ENCODE measurements around the gene YES1.
"Not testable (repeated sequence)": the region's sequence is repeated elsewhere in the genome, so short reads cannot be mapped to it uniquely, and the experiment has no call there.

YES1 gene

DNA sequence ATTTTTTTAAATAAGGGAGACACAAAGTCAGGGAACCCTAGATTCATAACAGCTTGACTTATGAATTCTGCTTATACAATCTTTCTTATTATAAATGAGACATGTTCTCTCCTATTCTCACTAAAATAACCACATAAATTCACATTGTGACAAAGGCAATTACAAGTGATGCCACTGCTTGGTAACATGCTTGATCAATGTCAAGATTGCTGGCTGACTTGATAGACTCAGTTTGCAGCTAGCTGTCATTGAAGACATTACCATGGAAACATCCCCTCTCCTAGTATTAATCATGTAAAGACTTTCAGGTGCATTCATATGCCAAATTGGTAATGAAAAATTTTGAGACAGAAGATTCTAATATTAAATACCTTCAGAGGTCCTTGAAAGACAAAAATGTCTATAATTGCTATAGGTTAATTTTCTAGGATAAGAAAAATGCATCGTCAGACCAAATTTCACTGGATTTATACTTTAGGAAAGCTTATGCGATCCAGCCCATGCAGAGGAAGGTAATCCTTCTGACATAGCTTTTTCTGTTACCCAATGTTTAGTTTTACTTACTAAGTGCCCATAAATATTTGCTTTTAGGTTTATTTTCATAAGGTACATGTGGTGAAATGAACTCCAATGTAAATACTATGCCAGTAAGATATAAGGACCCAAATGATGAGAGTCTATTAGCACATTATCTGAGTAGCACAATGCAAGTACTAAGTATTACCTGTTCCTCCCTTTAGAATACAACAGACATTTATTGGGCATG lies 67.0 kb downstream of the YES1 start:
- H3K4me3 ChIP-seq (ENCODE audit: low read depth, low read length) = no peak overlapping the region
- DNase-seq (ENCODE audit: low read depth) = no peak

DNA sequence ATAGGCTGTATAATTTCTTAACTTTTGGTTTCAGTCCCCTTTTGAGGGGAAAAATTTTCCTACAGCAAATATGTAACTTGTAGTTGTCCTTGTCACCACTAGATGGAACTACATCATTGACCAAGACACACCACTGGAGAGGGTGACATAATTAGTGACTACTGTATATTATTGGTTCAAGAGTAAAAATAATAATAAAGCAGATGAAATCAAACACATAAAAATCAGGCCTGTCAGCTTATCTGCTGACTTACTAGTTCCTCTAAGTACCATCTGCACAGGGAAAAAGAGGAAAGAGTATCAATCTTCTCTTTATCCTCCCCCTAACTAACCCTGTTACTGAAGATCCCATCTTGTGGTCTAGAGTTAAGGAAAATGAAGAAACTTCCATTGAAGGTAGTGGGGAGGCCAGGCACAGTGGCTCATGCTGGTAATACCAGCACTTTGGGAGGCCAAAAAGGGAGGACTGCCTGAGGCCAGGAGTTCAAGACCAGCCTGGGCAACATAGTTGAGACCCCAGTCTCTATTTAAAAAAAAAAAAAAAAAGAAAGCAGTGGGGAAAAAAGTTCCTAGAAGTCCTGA lies 70.0 kb downstream of the YES1 start:
- no peak for DNase-seq (ENCODE audit: low read depth)
- H3K4me3 ChIP-seq (ENCODE audit: low read depth, low read length) = no peak overlapping the region

DNA sequence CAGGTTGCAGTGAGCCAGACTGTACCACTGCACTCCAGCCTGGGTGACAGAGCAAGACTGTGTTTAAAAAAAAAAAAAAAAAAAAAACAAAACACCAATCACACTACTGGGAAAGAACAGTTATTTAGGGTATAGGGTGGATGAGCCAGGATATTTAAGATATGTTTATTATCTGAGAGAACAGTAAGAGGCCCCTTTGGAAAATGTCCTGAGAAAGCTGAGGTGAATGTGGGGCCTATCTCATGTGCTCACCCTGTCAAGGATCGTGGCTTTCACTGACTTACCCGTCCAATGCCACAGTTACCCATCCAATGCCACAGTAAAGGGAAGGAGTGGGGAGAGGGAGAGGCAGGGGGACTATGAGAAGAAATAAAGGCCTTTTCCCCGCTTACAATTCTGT lies 79.7 kb downstream of the YES1 start:
- H3K4me3 ChIP-seq (ENCODE audit: low read depth, low read length) = no peak overlapping the region
- no peak for DNase-seq (ENCODE audit: low read depth)

DNA sequence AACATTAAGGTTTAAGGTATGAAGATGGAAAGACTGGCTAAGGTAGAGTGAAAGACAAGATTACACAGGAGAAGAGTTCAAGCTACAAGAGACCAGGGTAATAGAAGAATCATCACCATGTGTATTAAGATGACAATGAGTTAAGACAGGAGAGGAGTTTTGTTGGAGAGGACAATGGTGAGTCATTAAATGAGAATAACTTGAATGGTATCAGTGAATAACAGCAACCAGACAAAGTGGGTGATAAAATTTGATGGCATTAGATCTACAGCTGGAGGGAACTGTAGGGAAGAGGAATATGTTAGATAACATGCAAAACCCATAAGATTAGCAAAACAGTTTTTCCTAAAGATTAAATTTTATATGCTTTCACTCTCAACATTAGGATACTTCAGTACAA lies 80.9 kb downstream of the YES1 start:
- H3K4me3 ChIP-seq (ENCODE audit: low read depth, low read length) = no peak overlapping the region
- DNase-seq (ENCODE audit: low read depth) = no peak

DNA sequence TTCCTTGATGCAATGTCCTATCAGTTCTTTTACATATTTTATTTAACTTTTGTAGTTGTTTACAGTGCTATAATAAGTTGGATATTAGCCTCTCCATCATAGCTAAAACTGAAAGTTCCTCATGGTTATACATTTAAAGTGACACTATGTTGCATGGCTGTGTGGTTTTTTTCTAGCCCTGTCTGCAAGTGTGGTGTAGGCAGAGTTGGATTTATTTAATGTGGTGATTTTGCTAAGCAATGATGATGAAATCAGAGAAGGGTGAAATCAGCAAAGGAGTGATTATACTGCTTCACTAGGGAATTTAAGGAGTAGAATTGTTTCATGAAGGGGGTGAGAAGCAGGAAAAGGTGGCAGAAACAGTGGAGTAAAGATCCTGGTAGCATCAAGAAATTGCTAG lies 81.3 kb downstream of the YES1 start:
- H3K4me3 ChIP-seq (ENCODE audit: low read depth, low read length) = no peak overlapping the region
- no peak for DNase-seq (ENCODE audit: low read depth)

DNA sequence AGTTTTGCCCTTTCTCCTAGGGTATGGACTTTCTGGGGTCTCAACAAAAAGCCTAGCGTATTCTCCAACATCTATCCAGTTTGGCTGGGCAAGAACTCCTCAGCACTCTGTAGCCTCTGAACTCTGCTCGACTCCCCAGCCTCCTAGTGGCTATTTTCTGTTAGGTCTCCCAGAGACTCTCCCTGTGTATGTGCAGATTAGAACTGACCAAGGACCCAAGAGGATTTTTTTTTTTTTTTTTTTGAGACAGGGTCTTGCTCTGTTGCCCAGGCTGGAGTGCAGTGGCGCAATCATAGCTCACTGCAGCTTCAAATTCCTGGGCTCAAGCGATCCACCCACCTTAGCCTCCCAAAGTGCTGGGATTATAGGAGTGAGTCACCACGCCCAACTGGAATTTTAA lies 81.9 kb downstream of the YES1 start:
- not testable (repeated sequence) for DNase-seq (ENCODE audit: low read depth); H3K4me3 ChIP-seq (ENCODE audit: low read depth, low read length)

DNA sequence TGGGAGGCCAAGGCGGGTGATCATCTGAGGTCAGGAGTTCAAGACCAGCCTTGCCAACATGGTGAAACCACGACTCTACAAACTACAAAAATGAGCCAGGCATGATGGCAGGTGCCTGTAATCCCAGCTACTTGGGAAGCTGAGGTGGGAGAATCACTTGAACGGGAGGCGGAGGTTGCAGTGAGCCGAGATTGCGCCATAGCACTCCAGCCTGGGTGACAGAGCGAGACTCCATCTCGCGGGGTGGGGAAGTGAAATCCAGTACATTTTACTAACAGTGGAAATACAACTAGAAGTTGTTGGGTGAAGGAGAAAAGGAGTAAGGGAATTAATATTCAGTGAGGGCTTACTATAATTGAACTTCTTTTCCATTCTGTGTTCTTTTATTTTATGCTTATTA lies 86.4 kb downstream of the YES1 start:
- no peak for DNase-seq (ENCODE audit: low read depth)
- no peak overlapping the region for H3K4me3 ChIP-seq (ENCODE audit: low read depth, low read length)

DNA sequence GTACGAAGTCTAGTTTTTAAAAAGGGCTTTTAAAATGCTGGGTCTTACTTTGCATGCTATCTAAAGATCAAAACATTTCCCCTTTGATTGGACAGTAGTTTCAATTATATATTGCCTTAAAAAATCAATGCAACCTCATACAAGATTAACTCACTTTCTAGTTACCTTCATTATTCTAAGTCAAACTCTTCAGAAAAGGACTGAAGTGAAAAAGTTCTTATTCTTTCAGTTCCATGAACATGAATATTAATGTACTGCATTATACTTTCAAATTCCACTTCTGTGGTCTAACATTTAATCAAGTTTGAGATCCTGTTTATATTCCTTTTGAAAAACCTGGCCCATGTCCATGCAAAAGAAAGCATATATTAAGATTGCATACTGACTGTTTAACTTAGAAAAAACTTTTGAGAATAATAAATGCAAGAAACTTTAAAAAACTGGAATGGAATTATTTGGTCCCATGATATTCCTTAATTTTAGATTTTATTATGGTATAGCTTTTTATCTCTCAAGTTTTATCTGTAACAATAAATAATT lies 88.4 kb downstream of the YES1 start:
- no peak overlapping the region for H3K4me3 ChIP-seq (ENCODE audit: low read depth, low read length)
- DNase-seq (ENCODE audit: low read depth) = no peak

DNA sequence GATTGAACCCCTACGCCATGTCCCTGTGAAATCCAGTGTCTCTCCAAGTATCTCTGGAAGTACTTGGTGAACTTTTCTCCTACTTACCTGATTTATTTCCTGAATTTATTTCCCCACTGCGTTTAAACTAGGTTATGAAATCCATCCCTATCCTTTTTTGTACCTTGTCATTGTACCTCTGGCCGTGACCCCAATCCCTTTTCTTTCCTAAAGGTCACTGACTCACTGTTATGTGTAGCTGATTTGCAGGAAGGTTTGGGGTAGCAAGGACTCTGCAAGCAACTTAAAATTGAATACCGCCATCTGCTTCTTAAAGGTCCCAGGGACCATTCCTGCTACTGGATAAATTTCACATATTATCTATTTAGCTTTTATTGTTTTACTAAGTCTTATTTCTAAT lies 95.0 kb downstream of the YES1 start:
- DNase-seq (ENCODE audit: low read depth) = no peak
- no peak overlapping the region for H3K4me3 ChIP-seq (ENCODE audit: low read depth, low read length)

DNA sequence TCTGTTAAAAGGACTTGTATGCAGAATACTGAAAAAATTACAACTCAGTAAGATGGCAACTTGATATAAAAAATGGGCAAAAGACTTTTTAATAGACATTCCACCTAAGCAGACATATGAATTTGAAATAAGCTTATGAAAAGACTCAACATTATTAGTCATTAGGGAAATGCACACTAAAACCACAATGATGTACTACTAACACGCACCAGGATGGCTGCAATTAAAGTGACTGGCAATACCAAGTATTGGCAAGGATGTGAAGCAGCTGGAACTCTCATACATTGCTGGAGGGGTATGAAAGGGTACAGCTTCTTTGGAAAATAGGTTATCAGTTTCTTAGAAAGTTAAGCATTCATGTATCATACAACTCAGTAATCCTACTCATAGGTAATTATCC lies 96.4 kb downstream of the YES1 start:
- DNase-seq (ENCODE audit: low read depth) = peak; percentile 40
- H3K4me3 ChIP-seq (ENCODE audit: low read depth, low read length) = no peak overlapping the region

DNA sequence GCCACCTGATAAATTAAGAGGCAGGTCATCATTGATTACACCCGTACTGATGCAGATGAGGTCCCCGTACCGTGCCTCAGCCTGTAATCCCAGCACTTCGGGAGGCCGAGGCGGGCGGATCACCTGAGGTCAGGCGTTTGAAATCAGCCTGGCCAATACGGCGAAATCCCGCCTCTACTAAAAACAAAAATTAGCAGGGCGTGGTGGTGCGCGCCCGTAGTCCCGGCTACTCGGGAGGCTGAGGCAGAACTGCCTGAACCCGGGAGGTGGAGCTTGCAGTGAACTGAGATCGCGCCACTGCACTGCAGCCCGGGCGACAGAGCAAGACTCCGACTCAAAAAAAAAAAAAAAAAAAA lies 98.9 kb downstream of the YES1 start:
- H3K4me3 ChIP-seq (ENCODE audit: low read depth, low read length) = no peak overlapping the region
- no peak for DNase-seq (ENCODE audit: low read depth)

DNA sequence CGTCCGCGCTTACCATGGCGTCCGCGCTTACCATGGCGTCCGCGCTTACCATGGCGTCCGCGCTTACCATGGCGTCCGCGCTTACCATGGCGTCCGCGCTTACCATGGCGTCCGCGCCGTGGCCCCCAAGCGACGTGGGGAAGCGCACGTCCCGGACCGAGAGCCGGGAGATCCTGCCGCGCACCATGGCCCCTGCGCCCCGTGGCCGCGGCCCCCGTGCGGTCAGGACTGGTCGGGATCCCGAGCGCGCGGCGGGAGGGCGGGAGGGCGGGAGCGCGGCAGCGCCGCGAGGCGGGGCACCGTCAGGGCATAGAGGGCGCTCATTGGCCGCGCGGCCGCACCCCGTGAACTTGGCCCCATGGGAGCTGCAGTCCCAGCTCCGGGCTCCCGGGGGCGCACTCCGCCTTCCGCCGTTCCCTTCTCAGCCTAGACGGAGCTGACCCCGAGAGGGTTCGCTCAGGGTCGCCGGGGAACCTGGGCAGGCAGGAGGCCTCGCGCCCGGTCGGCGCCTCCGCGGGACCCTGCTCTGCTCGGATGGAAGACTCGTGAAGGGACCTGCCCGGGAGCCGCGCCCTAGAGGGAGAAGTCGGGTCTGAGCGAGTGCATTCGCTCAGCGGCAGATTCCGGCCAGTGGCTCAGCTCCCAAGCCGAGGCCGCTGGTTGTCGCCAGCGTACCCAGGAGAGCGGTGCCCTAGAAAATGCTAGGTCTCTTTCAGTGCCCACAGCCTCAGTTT lies 99.5 kb downstream of the YES1 start, which contains the start of gene ENOSF1:
Gene ENOSF1 (minus strand): TSS at position 230 of the 734 bp plus-strand sequence. CDS start 43 bp downstream, at position 187.
- peak; percentile 30 for DNase-seq (ENCODE audit: low read depth)
- peak within 1 kb of the TSS; percentile 69 for H3K4me3 ChIP-seq (ENCODE audit: low read depth, low read length)

DNA sequence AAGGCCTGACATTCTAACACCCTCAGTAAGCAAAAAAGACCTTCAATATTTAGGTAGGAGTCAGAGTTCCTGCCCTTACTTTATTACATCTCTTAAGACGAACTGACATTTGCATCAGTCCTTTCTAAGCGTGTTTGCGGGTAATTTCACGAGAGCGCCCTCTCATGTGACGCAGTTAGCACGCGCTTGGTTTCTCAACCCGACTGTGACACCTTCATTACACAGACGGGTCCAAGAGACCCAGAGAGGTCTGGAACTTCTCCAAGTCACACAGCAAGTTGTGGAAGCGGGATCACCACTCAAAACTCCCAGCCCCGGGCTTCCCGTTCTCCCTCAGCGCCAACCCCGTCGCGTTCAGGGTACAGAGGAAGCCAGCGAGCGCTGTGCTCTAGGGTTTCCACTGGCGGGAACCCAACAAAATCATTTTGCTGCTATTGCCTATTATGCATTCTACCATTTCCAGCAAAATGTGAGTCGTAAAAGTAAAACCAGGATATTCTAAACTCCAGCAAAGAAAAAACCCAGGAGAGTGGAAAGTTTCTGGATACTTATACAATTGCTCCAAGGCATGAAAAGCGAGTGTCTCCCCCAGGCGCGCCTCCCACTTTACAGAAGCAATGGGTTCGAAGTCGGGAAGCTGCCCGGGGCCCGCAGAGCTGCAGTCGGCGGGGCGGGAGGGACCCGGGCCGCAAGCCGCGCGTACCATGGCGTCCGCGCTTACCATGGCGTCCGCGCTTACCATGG lies 100.2 kb downstream of the YES1 start:
- peak overlapping the region; percentile 69 for H3K4me3 ChIP-seq (ENCODE audit: low read depth, low read length)
- DNase-seq (ENCODE audit: low read depth) = peak; percentile 76

DNA sequence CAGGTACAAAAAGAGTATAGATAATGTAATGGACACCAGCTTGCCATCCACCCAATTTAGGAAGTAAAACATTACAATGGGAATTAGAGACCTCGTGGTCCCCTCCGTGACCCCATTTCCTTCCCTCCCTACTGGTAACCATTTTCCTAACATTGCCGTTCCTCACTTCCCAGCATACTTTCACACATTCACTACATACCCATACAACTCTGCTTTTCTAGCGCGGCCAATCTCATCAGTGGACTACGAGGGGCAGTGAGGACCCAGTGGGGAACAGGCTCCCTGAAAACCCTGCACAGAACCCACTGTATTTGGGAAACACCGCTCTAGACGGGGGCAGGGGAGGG lies 100.8 kb downstream of the YES1 start:
- H3K4me3 ChIP-seq (ENCODE audit: low read depth, low read length) = peak overlapping the region; percentile 69
- no peak for DNase-seq (ENCODE audit: low read depth)

DNA sequence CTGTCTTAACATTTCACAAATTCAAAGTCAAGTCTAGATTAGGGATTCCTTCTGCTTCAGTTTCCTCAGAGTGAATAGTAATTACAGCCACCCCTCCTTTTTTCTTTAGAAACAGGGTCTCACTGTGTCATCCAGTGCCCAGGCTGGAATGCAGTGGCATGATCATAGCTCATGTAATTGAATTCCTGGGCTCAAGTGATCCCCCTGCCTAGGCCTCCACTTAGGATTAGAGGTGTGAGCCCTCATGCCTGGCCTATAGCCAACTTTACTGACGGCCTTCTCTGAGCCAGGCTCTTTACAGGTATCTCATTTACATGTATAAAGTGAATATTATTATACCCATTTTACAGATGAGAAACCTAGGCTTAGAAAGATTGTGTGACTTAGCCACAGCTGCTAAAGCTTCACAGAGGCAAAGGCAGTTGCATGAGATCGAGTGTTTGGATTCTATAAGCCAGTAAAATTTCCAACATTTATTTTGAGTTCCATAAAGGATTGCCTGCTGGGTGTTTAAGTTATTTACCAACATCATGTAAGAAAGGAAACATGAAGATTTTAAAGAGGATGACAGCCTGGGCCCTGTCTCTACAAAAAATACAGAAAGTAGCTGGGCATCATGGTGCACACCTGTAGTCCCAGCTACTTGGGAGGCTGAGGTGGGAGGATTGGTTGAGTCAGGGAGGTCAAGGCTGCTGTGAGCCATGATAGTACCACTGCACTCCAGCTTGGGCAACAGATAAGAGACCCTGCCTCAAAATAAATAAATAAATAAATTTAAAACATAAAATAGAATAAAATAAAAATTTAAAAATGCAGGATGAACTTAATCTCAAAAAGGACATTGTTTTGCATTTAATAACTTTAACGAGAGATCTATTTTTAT lies 101.4 kb downstream of the YES1 start:
- DNase-seq (ENCODE audit: low read depth) = no peak
- peak overlapping the region; percentile 69 for H3K4me3 ChIP-seq (ENCODE audit: low read depth, low read length)

DNA sequence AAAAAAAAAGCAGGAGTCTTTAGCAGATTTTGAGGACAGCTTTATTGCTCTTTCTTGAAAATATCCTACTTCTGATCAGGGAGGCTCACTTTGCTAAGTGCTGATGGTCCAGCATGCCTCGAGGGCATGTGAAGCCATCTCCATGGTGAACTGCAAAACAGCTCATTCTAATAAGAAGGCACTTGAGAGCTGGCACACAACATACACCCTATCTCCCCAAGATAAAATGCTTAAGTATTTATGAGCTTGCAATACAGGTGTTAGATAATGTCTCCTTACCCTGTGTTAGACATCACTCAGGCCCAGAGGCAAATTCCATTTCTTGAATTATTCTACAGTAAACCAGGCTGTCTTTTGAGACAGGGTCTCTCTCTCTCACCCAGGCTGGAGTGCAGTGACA lies 102.3 kb downstream of the YES1 start:
- DNase-seq (ENCODE audit: low read depth) = no peak
- H3K4me3 ChIP-seq (ENCODE audit: low read depth, low read length) = no peak overlapping the region

DNA sequence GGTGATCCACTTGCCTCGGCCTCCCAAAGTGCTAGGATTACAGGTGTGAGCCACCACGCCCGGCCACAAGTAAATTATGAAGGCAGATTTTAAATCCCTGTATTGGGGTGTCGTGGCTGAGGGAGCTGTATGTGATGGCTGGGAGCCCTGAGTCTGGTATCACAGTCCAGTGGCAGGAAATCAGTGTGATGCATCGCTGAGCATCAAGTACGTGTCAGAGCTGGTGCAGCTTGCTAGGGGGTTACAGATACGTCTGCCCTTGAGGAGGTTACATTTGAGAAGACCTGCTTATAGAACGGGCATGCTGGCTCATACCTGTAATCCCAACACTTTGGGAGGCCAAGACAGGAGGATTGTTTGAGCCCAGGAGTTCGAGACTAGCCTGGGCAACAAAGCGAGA lies 103.9 kb downstream of the YES1 start:
- no peak for DNase-seq (ENCODE audit: low read depth)
- H3K4me3 ChIP-seq (ENCODE audit: low read depth, low read length) = no peak overlapping the region

DNA sequence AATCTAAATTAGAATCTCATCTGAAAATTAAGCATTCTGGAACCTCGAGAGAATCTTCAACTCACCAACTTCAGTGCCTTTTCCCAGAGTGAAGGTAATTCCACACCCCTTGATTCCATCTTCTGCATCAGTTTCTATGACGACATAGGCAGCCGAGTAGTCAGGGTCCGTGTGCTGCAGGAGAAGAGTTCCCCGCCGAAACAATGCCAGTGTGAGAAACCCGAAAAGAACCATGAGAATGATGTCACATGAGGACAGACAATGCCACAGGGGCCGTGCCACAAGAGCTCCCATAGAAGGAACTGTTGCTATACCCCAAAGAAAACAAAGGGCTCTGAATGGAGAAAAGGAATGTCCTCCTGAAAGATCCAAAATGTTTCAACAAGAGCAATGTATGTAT lies 105.6 kb downstream of the YES1 start:
- H3K4me3 ChIP-seq (ENCODE audit: low read depth, low read length) = no peak overlapping the region
- no peak for DNase-seq (ENCODE audit: low read depth)

Data from skeletal muscle cell (primary cell).